ENCODE measurements around the gene UPK3A. TPM values are rescaled to one million over a fixed set of nuclear protein-coding genes. Genes with fewer than 3 reads are reported as not detected.

The UPK3A gene
- total and polyA plus RNA-seq, 2 of the 13 experiments (the other 11 are each of a cell fraction or from before 2014, with no cell fraction given), result 10.5 to 13.8 TPM

DNA sequence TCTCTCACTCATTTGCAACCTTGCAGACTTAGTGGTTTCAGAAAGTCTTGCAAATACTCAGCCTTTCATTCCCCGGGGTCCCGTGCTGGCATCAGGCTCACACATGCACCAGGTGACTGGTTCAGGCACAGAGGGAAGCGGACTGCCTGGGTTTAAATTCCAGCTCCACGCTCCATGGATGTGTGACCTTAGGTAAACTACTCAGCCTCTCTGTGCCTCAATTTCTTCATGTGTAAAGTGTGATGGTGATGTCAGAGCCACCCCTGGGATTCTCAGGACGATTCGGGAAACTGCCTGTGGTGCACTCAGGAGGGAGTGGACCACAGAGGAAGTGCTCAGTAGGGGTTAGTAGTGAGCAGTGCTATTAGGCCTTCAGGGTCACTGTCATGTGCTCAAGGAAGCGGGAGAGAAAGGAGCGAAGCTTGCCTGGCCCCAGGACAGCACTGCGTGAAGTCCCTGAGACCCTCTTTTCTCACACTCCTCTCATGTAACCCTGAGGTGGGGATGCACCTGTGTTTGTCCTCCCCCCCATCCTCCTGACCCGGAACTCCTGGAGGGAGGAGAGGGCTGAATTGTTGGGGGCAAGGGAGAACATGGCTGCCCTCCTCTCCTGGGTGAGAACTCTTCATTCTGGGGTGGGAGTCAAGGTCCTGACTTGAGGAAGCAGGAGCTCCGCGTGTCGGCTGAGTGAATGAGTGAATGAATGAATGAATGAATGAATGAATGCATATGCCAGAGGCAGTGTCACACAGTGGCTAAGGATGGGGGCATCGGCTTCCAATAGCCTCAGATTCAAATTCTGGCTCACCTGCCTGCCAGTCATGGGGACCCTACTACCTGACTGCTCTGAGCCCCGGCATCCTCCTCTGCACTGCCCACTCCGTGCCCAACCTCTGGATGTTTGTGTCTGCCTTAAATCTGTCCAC is 14.4 kb upstream of the UPK3A start (continued):
- TF ChIP-seq AKAP8 (CRISPR knock-in tag; IDR thresholded peaks at IDR 0.05) (0 out of 2 replicates have a peak, but pooled peaks have one; percentile 27), LCORL (IDR thresholded peaks at IDR 0.05) (no peak), LCORL (CRISPR knock-in tag; IDR thresholded peaks at IDR 0.05) (0 out of 2 replicates have a peak, but pooled peaks have one; percentile 22), ZMYM3 (CRISPR knock-in tag; IDR thresholded peaks at IDR 0.05) (0 out of 2 replicates have a peak, but pooled peaks have one; percentile 10), ZNF614 (CRISPR knock-in tag; IDR thresholded peaks at IDR 0.05; ENCODE audit: borderline replicate concordance) (peak; percentile 29; the same call in 1 of the 2 replicates), ZNF24 (IDR thresholded peaks at IDR 0.05) (peak; percentile 86), ETV5 (CRISPR knock-in tag; IDR thresholded peaks at IDR 0.05; ENCODE audit: borderline replicate concordance) (peak; percentile 18; the same call in 1 of the 2 replicates), ZNF768 (CRISPR knock-in tag; IDR thresholded peaks at IDR 0.05) (peak; percentile 92), PHF20 (CRISPR knock-in tag; IDR thresholded peaks at IDR 0.05) (0 out of 2 replicates have a peak, but pooled peaks have one; percentile 14), TAF1 (CRISPR knock-in tag; IDR thresholded peaks at IDR 0.05) (no peak), ZBTB38 (CRISPR knock-in tag; IDR thresholded peaks at IDR 0.05) (peak; percentile 70; the same call in 1 of the 2 replicates), MAX (IDR thresholded peaks at IDR 0.05) (peak; percentile 74), ZNF687 (CRISPR knock-in tag; IDR thresholded peaks at IDR 0.05) (peak; percentile 74), ZNF780A (CRISPR knock-in tag; IDR thresholded peaks at IDR 0.05) (no peak), TBP (CRISPR knock-in tag; IDR thresholded peaks at IDR 0.05) (no peak), TEAD3 (CRISPR knock-in tag; optimal IDR thresholded peaks at IDR 0.05; ENCODE audit: borderline replicate concordance) (peak; percentile 6)
